ENCODE data around the gene TIMM29. TPM values are rescaled to one million over a fixed set of nuclear protein-coding genes. Genes with fewer than 3 reads are reported as not detected.

The TIMM29 gene
- total RNA-seq, 1 experiment from 2014 or later: 30.4 TPM

Other genes starting within 250 kb of the TIMM29 start
- 32.2 and 43.4 TPM in 2 replicates for gene QTRT1, start 227.4 kb upstream of the TIMM29 start, total RNA-seq (2022)
- 137 and 138 TPM in 2 replicates for gene DNM2, start 210.7 kb upstream of the TIMM29 start, total RNA-seq (2022)
- gene TMED1, start 92.6 kb upstream of the TIMM29 start, total RNA-seq (2022): 38.2 and 41.4 TPM in 2 replicates
- gene C19orf38, start 80.4 kb upstream of the TIMM29 start, total RNA-seq (2022): 0.61 and 1.1 TPM in 2 replicates
- 97.9 and 98.4 TPM in 2 replicates for gene CARM1, start 57.3 kb upstream of the TIMM29 start, total RNA-seq (2022)
- gene YIPF2, start 172 bp upstream of the TIMM29 start, total RNA-seq (2022): 70.9 and 78.1 TPM in 2 replicates
- gene SMARCA4, start 32.2 kb downstream of the TIMM29 start, total RNA-seq (2022): 171 and 180 TPM in 2 replicates
- 68.9 and 83.4 TPM in 2 replicates for gene LDLR, start 160.7 kb downstream of the TIMM29 start, total RNA-seq (2022)
- 35.7 and 44.8 TPM in 2 replicates for gene SPC24, start 227.0 kb downstream of the TIMM29 start, total RNA-seq (2022)